Hepatocyte (in vitro differentiated cells): ENCODE results near the gene CPNE4.

Experiments used
- EZH2 ChIP-seq: fragments of 200-600 bp; sonication (generic); IDR thresholded peaks from 2 replicates; pipeline ENCODE4 v1.6.1; 2016; ENCODE audit warnings: antibody characterized with exemption, mild to moderate bottlenecking, borderline replicate concordance
- TF ChIP-seq, protein P1 (sequence below): fragments of 200-600 bp; sonication (generic); IDR thresholded peaks from 2 replicates; pipeline ENCODE4 v1.5.1; 2016; ENCODE audit warnings: antibody characterized with exemption, mild to moderate bottlenecking; ENCODE audit not compliant: poor library complexity

DNA sequence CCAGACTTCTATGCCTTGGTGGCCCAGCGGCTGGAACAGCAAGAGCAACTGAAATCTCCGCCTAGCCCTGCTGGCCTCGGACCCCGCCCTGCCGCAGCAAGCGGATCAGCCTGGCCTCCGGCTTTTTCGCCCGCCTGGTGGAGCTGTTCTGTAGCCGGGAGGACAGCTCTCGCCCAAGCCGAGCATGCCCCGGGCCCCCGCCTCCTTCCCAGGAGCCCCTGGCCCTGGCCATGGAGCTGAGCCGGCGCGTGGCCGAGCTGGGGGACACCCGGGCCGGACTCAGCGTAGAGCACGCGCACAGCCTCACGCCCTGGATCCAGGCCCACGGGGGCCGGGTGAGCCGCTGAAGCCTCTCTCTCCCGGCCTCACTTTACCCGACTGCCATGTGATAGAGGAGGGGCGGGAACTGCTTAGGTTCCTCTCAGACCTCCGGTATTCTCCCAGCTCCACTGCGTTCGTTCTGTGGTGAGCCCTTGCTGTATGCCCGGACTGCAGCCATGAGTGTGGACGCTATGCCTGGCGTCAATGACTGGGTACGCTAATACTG, 507.9 kb downstream of the CPNE4 start:
- TF ChIP-seq EZH2 = no peak
- TF ChIP-seq, protein P1, sequence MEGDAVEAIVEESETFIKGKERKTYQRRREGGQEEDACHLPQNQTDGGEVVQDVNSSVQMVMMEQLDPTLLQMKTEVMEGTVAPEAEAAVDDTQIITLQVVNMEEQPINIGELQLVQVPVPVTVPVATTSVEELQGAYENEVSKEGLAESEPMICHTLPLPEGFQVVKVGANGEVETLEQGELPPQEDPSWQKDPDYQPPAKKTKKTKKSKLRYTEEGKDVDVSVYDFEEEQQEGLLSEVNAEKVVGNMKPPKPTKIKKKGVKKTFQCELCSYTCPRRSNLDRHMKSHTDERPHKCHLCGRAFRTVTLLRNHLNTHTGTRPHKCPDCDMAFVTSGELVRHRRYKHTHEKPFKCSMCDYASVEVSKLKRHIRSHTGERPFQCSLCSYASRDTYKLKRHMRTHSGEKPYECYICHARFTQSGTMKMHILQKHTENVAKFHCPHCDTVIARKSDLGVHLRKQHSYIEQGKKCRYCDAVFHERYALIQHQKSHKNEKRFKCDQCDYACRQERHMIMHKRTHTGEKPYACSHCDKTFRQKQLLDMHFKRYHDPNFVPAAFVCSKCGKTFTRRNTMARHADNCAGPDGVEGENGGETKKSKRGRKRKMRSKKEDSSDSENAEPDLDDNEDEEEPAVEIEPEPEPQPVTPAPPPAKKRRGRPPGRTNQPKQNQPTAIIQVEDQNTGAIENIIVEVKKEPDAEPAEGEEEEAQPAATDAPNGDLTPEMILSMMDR = peak; percentile 25
